Heart right ventricle (tissue), 16 donors: ENCODE results near the gene MICAL2. TPM values are rescaled to one million over a fixed set of nuclear protein-coding genes. Genes with fewer than 3 reads are reported as not detected.

Experiments used
- ATAC-seq, 8 donors: fragments of 200-7000 bp; cut with Tn5 transposase; one replicate each; pipeline ENCODE4 v1.9.1; 2020; ENCODE audit warnings: mild to moderate bottlenecking in 8 of 8, moderate library complexity in 8 of 8, moderate number of reproducible peaks in 1 of 8
- DNase-seq, 2 donors: peaks; one replicate each; pipeline ENCODE4 v3.0.0-alpha.2; 2020
- H3K27ac ChIP-seq, 10 donors: fragments of 200-600 bp; sonication (generic) in 2 of 10; one replicate each; pipeline versions ENCODE4 v1.5.0 to v1.8.0; 2020 to 2022; ENCODE audit warnings: mild to moderate bottlenecking in 3 of 10
- H3K27me3 ChIP-seq, 7 donors: fragments of 200-600 bp; one replicate each; pipeline ENCODE4 v1.8.0; 2021 to 2022; ENCODE audit warnings: mild to moderate bottlenecking in 2 of 7
- H3K36me3 ChIP-seq, 9 donors: fragments of 200-600 bp; sonication (generic) in 1 of 9; one replicate each; pipeline versions ENCODE4 v1.5.0 to v1.8.0; 2020 to 2022; ENCODE audit warnings: mild to moderate bottlenecking in 2 of 9
- H3K4me1 ChIP-seq, 9 donors: fragments of 200-600 bp; sonication (generic) in 1 of 9; one replicate each; pipeline versions ENCODE4 v1.5.0 to v1.8.0; 2020 to 2022; ENCODE audit warnings: mild to moderate bottlenecking in 4 of 9
- H3K4me3 ChIP-seq, 10 donors: fragments of 200-600 bp; sonication (generic) in 2 of 10; one replicate each; pipeline versions ENCODE4 v1.5.0 to v1.8.0; 2020 to 2022; ENCODE audit warnings: mild to moderate bottlenecking in 7 of 10, moderate library complexity in 2 of 10
- H3K9me3 ChIP-seq, 11 donors: fragments of 200-600 bp in 10 of 11; sonication (generic) in 2 of 11; one replicate each; pipeline versions ENCODE4 v1.5.0 to v1.8.0; 2013 to 2022; ENCODE audit warnings: mild to moderate bottlenecking in 2 of 11, control low read depth in 1 of 11, moderate library complexity in 1 of 11
- CTCF ChIP-seq, 9 donors: fragments of 200-600 bp; sonication (generic) in 2 of 9; IDR thresholded peaks; one replicate each; pipeline versions ENCODE4 v1.5.0 to v1.8.0; 2021 to 2022; ENCODE audit warnings: antibody characterized with exemption in 9 of 9, mild to moderate bottlenecking in 5 of 9, moderate library complexity in 1 of 9
- WGBS, 2 donors: extraction: QIAGEN DNeasy Blood & Tissue Kit; methylation state at CpG; one replicate each; pipeline ENCODE4 v1.1.7; 2013; ENCODE audit warnings: inconsistent platforms in 1 of 2; 5-methylcytosine and 5-hydroxymethylcytosine counted together
- intact Hi-C, 10 donors: fragments of 100-400 bp; cut with DNase I; formaldehyde crosslinking; loops; one replicate each; pipeline versions ENCODE4 v1.11.1 to v1.14.2; 2022
- polyA plus RNA-seq, 2 donors: library from polyadenylated mRNA; stranded (reverse); fragments of 200-250 nt; gene quantifications; one replicate each; pipeline ENCODE4 v1.2.3, GENCODE V29; 2013
- total RNA-seq, 10 donors: library from RNA; stranded (reverse); fragmentation: NEBNext Ultra II Directional in 3 of 10; extraction: Animal tissue kit (Norgen Biotek cat#: 25700) in 3 of 10; gene quantifications; one replicate each; pipeline versions ENCODE4 v1.2.1 to v1.2.4, GENCODE V29; 2021 to 2023
- donor health status: Arrhythmogenic right ventricular cardiomyopathy.
- donor health status: ischemic (EF 13 %, LVEDD 7.1; RV severe dilation, severe dysfunction).
- donor health status: healthy with polysubstance abuse.
- donor health status: DM: no; HTN: yes; CAD: no.
- donor health status: DM: no; HTN: no; CAD: no.
- donor health status: ischemic (EF 25% LVEDD 6.9; RV normal size, moderate dysfunction).
- donor health status: ischemic (EF 25% LVEDD 5.7; RV mildly dilated, moderate dysfunction).
- donor health status: healthy.
- donor health status: DM: yes; HTN: yes; CAD: no.
- donor health status: Ischemic cardiomyopathy.
- donor health status: ischemic (EF 35%, LVEDD 5.7; RV mildly dilated, moderate dysfunction).
- donor health status: nonischemic (EF 11% LVEDD 7.7; RV severe dilation, severe dysfunction).
- donor health status: DM: yes; HTN: yes; CAD: no.
- donor health status: PGD.
- donor health status: ischemic (EF 29% LVEDD 5.4; RV normal size, mild dysfunction).
- donor health status: nonischemic (EF 23%, LVEDD 6.1; RV moderate dilation, normal function).

MICAL2 gene
- total and polyA plus RNA-seq, 12 donors: 32.5 to 95.7 (median 70.5) TPM

- no peak for DNase-seq
- no peaks in the 10 kb centered on the region for H3K9me3 ChIP-seq
- 84 to 87% methylated on average over 8 of the region's 8 CpGs for WGBS, 2 donors
- H3K4me3 ChIP-seq: no peak overlapping the region
- H3K27ac ChIP-seq: peak overlapping the region in 5 of 10 donors; percentile 45 to 57 (median 49)
- no peaks in the 10 kb centered on the region for H3K27me3 ChIP-seq
- intact Hi-C loops: no loop called here
- peaks cover 0 to 43% (median 21%) of the 10 kb centered on the region in 9 donors for H3K4me1 ChIP-seq
- peaks cover 0 to 88% (median 54%) of the 10 kb centered on the region in 9 donors for H3K36me3 ChIP-seq
- peak in 7 of 8 donors; percentile 3 to 63 (median 34) for ATAC-seq
- no peak for TF ChIP-seq CTCF (IDR thresholded peaks at IDR 0.05)
Measured at GRCh38 chr11:12260731-12261521, 150.5 kb downstream of the MICAL2 start.

GRCh38 chr11:12261551-12261950 is 151.2 kb downstream of the MICAL2 start:
- DNase-seq (no peak), ATAC-seq (no peak)
- TF ChIP-seq CTCF (IDR thresholded peaks at IDR 0.05): no peak
- Histone ChIP-seq H3K4me1 (peaks cover 0 to 43% (median 21%) of the 10 kb centered on the region in 9 donors), H3K27me3 (no peaks in the 10 kb centered on the region), H3K9me3 (no peaks in the 10 kb centered on the region), H3K36me3 (peaks cover 0 to 81% (median 50%) of the 10 kb centered on the region in 9 donors), H3K27ac (peak overlapping the region in 5 of 10 donors; percentile 45 to 57 (median 49)), H3K4me3 (no peak overlapping the region)
- 93% methylated on average over 5 of the region's 5 CpGs for WGBS, 2 donors
- intact Hi-C loops: no loop called here

- ATAC-seq (peak; percentile 62 to 90 (median 84)), DNase-seq (peak in 1 of 2 donors; percentile 49)
- Histone ChIP-seq H3K4me3 (no peak overlapping the region), H3K9me3 (no peaks in the 10 kb centered on the region), H3K27me3 (no peaks in the 10 kb centered on the region), H3K27ac (peak overlapping the region in 7 of 10 donors; percentile 36 to 82 (median 75)), H3K4me1 (peaks cover 0 to 43% (median 21%) of the 10 kb centered on the region in 9 donors), H3K36me3 (peaks cover 0 to 65% (median 39%) of the 10 kb centered on the region in 9 donors)
- intact Hi-C loops: no loop called here
- no peak for TF ChIP-seq CTCF (IDR thresholded peaks at IDR 0.05)
- WGBS, 2 donors: 54 to 60% methylated on average over 11 of the region's 11 CpGs
Measured at GRCh38 chr11:12263141-12263693, 152.8 kb downstream of the MICAL2 start.

- intact Hi-C loops: no loop called here
- H3K4me1 ChIP-seq: peaks cover 8 to 48% (median 21%) of the 10 kb centered on the region in 9 donors
- H3K4me3 ChIP-seq: no peak overlapping the region
- H3K36me3 ChIP-seq: peaks cover 0 to 53% (median 28%) of the 10 kb centered on the region in 9 donors
- H3K27ac ChIP-seq: peak overlapping the region in 2 of 10 donors; percentile 75 to 78
- DNase-seq (no peak), ATAC-seq (no peak)
- no peaks in the 10 kb centered on the region for H3K9me3 ChIP-seq
- no peaks in the 10 kb centered on the region for H3K27me3 ChIP-seq
- TF ChIP-seq CTCF (IDR thresholded peaks at IDR 0.05): no peak
- 80 to 82% methylated on average over 3 of the region's 3 CpGs for WGBS, 2 donors
Measured at GRCh38 chr11:12264361-12264760, 154.0 kb downstream of the MICAL2 start.
